Endometrium (tissue), 2 donors: ENCODE measurements around the gene DZIP1.
"Not testable (repeated sequence)": the region's sequence is repeated elsewhere in the genome, so short reads cannot be mapped to it uniquely, and the experiment has no call there.

Experiments
- FAIRE-seq: peaks from 2 replicates; lab custom pipeline; 2012; peaks lifted over from hg19 to GRCh38; lab: Jason Lieb, UNC
- donor health status: control.
- donor health status: control.

DZIP1 gene

DNA sequence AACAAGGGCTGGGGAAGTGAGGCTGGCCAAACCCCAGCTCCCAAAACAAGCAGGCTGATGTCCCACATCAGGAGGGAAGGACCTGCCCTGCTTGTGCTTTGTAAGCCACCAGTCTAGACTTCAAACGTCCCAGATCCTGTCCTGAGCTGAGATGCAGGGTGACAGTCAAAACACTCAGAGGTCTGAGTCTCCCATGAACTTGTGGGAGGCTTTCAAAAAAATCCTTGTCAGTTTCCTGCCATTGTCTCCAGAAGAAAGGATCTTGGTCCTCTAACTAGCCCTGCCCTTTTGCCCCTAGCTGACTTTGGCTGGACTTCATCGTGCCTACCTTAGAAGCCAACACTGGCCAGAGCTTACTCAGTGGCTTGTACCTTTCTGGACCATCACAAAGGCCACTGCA lies 43.3 kb downstream of the DZIP1 start:
- no peak for FAIRE-seq

DNA sequence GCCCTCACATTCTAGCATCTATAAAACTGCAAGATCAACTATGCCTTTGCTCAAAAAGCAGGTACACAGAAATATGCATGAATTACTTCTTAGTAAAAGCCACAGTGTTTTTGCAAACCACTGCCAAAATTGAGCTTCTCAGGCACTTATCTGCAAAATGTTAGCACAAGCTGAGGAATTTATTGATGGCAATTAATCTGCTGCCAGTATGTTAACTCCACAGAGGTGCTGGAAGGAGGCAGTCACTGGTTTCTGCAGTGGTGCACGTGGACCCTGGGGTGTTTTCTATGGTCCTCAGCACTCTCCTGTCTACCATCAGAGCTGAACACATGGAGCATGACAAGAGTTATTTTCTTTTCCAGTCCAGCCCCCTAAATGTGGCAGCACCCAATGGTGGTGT lies 47.8 kb downstream of the DZIP1 start:
- no peak for FAIRE-seq

- no peak for FAIRE-seq
Measured at GRCh38 chr13:95593462-95593861, 51.0 kb downstream of the DZIP1 start.

- no peak for FAIRE-seq
Measured at GRCh38 chr13:95588721-95589120, 55.8 kb downstream of the DZIP1 start.

DNA sequence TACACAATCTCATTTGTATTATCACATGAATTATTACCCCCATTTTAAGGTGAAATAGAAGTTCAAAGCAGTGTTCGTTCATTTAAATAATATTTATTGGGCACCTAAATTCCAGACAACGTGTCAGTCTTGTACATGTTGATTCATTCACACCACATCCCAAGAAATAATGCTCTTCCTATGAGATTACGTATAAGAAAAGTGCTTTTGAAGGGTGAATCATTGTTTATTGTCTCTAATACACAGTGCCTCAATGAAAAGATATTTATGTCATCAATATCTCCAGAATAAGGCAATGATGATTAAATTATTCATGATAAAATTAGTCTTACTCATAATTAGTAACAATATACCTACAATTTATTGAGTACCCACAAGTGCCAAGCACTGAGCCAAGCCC lies 56.4 kb downstream of the DZIP1 start:
- FAIRE-seq: no peak

GRCh38 chr13:95585867-95586266 lies 58.6 kb downstream of the DZIP1 start:
- no peak for FAIRE-seq

GRCh38 chr13:95579303-95579702 lies 65.2 kb downstream of the DZIP1 start:
- no peak for FAIRE-seq

DNA sequence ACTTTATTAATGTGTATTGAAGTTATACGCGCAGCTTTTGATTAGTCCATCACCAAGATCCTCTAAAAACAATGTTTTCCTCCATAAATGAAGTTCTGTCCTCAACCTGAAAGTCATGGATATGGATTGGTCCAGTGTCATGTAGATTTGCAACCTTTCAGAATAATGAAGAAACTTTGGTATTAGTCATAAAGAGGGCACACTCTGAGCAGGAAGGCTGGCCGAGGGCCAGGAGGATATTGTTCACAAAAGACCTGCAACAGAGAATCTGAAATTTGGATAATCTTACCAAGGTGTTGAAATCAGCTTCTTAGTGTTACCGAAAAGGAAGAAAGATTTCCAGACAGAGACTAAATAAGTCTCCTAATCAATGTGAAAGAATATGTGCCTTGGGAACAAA lies 71.3 kb downstream of the DZIP1 start:
- FAIRE-seq: no peak

GRCh38 chr13:95571941-95572340 lies 72.6 kb downstream of the DZIP1 start:
- no peak for FAIRE-seq

GRCh38 chr13:95570016-95570415 lies 74.5 kb downstream of the DZIP1 start:
- FAIRE-seq: no peak

GRCh38 chr13:95568131-95568530 lies 76.4 kb downstream of the DZIP1 start:
- FAIRE-seq: no peak

- not testable (repeated sequence) for FAIRE-seq
Measured at GRCh38 chr13:95565758-95566157, 78.7 kb downstream of the DZIP1 start.

DNA sequence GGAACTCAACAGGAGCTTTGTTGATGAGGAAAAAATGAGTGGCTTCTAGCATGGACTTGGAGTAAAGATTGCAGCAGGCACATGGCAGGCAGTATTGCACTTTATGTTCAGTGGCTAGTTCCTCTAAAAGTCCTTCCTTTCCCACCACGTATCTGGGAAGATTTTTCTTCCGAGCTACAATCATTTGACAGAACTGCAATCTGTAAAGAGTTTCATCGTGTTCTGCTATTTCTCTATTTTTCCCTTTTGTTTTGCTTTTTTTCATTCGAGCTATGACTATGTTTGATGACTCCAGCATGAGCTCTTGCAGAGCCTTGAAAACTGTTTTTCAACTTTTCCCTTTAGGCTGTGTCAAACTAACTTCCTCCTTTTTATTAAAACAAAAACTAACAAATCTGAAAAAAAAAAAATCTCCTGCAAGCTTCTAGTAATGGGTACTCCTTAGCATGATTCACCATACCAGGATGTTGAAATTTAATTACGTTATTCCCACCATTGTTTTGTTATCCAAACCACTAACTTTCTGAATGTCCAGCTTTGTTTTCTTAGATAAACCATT lies 79.7 kb downstream of the DZIP1 start:
- peak; percentile 91 for FAIRE-seq

GRCh38 chr13:95564091-95564490 lies 80.4 kb downstream of the DZIP1 start:
- FAIRE-seq: no peak

GRCh38 chr13:95560387-95560786 lies 84.1 kb downstream of the DZIP1 start:
- no peak for FAIRE-seq

- no peak for FAIRE-seq
Measured at GRCh38 chr13:95559100-95559499, 85.4 kb downstream of the DZIP1 start.

DNA sequence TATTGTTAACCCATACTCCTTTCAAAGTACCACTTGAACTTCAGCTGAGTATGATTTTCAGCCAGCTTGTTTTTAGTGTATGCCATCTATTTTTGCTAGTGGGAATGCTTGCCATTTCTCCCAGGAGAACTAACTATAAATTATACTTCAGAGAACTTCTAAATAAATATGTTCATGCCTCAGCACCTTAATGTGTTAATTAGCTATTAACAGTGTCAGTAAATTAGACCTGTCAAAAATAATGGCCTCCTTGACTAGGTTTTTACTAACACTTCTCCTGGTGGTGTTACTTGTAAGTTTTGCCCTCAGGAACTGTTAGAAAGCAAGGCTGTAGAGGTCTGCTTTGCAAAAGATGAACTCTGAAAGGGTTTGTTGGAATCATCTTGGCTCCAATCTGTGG lies 87.5 kb downstream of the DZIP1 start:
- no peak for FAIRE-seq

DNA sequence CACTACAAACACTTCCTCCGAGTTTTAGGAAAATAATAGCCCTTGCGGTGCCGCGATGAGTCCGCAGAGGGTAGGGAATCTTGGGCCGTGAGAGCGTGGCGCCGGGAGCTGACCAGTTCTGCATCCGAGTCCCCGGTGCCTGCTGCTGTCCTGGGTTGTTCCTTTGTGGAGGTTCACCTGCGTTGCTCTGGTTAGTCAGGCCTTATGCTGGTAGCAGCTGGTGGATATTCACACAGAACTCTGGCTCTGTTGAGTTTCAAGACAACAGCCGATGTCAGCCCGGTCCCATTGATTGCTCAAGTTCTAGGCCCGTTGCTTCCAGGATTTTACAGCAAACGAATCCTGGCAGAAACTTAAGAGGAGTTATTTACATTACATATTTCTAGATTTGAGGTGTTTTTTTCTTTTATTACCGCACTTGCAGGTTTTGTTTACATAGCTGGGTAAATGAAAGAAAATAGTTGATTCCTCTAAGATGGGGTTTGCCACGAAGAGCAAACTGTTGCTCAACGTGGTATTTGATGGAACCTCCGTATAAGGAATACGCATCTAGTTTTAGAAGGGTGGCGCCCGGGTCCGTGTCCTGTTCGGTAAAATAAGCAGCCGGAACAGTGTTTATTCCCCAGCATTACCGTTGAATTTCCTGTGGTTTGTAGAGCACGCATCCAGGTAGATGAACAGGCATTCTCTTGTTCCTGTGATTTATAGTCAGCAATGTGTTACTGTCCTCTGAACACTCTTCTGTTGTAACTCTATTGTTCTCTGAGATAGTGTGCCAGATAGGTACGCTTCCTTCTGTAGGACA lies 90.7 kb downstream of the DZIP1 start:
- no peak for FAIRE-seq

DNA sequence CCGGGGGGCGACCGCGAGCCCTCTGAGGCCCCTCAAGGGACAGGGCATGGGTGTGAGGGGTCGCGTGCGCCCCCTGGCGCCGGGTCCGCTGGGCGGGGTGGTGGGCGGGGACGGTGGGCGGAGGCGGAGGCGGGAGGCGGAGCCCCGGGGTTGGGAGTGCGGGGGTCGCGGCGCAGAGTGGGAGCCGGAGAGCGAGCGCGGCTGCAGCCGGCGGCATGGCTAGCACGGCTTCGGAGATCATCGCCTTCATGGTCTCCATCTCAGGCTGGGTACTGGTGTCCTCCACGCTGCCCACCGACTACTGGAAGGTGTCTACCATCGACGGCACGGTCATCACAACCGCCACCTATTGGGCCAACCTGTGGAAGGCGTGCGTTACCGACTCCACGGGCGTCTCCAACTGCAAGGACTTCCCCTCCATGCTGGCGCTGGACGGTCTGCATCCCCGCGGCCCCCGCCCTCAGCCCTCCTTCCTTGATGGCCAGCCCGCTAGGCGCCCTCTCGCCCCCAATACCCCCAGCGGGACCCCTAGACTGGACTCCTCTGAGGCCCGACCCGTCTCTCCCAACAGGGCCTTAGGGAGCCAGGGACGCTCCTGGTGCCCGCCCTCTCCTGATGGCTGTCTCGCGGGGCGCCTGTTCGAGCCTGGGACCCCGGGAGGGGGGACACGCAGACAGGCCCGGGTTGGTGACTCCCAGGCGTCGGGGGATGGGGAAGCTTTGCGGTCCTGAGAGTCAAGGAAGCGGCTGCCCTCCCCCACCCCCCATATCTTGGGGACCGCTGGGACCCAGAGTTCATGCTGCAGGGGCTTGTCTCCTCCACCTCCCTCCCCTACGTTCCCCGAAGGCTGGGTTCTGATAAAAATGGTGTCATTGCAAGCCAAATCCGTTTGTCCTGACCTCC lies 91.7 kb downstream of the DZIP1 start, which contains the start of gene CLDN10:
Gene CLDN10 (plus strand): TSS at position 182 of the 903 bp plus-strand sequence. CDS start 34 bp downstream, at position 216.
- FAIRE-seq: no peak

DNA sequence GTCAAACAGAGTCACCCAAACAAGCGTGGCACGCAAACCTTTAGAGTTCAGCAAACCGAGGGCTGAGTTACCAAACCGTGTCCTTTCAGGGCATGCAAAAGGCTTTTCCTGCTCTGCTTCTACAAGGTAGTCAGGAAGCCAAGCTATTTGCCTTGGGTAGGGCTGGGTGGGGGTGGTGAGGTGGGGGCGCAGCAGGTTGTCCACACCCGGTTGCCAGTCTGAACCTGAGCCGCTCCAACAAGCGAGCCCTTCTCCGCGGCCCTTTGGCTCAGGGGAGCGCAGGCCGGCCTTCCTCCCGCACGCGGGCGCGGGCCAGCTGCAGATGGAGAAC lies 92.3 kb downstream of the DZIP1 start:
- no peak for FAIRE-seq

DNA sequence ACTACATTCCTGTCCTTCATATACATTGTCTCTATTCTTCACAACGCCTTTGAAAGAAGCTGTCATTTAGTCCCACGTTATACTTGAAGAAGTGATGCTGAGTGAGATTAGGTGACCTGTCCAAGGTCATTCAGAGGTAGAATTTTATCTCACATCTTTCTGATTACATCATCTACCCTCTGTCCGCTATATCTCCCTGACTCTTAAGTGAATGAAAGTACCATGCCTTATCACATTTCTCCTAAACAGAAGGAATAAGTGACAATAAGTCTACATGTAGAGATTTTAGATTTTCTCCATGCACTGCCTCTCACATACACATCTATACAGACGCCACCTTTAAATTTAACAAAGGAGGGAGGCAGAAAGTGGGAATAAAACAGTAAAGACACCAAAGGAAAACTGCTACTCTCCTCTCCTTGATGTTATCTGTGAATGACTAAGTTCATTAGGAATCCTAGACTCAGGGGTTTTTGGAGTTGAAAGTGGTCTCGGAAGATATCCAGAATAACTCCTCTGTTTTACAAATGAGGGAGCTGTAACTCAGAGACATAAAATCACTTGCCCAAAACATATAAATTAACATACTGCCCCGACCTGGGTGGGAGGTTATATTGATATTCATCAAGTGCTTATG lies 96.9 kb downstream of the DZIP1 start:
- FAIRE-seq: no peak

DNA sequence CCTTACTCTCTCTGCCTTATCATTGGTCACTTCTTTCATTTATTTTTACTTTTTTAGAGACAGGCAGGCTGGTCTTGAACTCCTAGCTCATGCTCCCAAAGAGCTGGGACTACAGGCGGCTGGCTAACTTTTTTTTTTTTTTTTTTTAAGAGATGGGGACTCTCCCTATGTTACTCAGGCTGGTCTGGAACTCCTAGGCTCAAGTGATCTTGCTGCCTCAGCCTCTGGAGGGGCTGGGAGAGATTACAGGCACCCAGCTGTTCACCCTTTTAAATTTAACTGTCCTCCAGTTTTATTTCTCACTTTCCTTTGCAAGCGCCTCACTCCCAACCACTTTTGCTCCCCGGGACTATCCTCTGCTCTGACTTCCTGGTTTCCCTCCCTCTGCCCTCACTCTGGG lies 97.6 kb downstream of the DZIP1 start:
- no peak for FAIRE-seq

DNA sequence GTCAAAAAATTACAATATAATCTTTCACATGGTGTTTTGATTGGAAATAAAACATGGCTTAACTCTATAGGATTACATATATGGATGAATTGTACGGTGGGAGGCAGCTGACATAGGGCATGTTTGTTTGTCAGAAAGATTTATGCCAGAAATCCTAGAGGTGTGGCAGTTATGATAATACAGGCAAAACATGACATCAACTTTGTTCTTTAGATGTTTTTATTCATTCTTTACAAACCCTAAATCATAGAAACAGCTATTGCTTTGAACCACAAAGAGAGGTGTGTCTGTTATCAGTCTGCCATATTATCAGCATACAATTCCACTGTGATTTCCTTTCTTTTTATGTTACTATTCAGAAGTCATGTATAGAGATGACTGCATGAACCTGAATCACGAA lies 100.2 kb downstream of the DZIP1 start:
- FAIRE-seq: no peak
